KG1 (cell line): Measurements from ENCODE around the gene PLEKHG2.
"Not testable (repeated sequence)": the region's sequence is repeated elsewhere in the genome, so short reads cannot be mapped to it uniquely, and the experiment has no call there.

Source experiments
- DNase-seq: peaks from one replicate; lab custom pipeline; 2025; lab: John Stamatoyannopoulos, UW

The PLEKHG2 gene

GRCh38 chr19:39448271-39448670, 35.8 kb downstream of the PLEKHG2 start:
- DNase-seq, result no peak

DNA sequence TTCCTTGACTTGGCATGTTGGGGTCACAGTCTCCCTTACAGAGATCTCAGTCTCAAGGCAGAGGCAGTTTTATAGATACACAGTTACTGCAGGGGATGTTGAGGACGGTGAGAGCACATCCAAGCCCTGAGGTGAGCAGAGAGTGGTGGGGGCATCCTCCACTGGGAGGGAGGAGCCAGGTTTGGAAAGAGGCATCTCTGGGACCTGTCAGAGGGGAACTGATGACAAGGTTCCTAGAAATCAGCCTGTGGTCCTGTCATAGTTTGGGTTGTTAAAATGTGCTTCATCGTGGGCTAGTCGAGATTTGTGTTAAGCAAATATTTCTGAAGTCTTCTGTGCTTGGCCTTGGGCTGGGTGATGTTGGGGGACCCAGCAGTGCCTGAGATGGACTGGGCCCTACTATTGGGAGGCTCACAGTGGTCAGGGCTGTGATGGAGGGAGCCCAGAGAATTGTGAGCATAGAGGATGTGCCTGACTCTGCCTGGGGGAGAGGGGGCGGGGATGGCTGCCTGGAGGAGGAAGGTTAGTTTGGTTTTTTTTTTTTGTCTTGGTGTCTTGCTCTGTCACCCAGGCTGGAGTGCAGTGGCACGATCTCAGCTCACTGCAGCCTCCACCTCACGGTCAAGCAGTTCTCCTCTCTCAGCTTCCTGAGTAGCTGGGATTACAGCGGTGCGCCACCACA, 36.8 kb downstream of the PLEKHG2 start:
- DNase-seq, result no peak

GRCh38 chr19:39451257-39451656, 38.8 kb downstream of the PLEKHG2 start:
- not testable (repeated sequence) for DNase-seq

DNA sequence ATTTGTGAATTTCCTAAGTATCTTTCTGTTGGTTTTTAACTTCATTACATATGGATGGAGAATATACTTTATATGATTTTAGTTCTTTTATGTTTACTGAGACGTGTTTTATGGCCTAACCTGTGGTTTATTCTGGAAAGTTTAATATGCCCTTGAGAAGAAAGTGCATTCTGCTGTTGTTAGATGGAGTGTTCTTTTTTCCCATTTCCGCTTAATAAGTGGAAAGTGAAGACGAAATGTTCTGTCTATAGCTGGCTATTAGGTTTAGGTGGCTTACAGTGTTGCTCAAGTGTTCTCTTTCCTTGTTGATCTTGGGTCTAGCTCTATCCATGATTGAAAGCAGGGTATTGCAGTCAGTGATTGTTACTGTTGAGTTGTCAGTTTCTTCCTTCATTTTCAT, 50.9 kb downstream of the PLEKHG2 start:
- no peak for DNase-seq

GRCh38 chr19:39465956-39466747, 53.7 kb downstream of the PLEKHG2 start:
- no peak for DNase-seq

DNA sequence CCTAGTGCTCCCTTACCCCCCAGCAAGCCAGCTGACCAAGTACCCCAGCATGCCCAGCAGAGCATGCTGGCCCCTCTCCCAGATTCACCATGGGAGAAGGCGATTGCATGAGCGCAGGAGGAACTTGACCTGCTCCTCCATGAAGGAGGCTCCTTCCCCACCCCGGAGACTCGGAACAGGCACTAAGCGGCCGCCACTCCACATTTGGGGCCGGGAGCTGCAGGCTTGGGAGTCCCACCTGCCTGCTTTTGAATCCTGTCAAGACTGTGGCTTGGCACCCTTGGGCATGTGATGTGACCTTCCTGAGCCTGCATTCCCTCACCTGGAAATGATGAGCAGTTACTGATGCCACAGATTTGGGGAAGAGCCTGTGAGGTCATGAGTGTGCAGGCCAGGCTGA, 55.5 kb downstream of the PLEKHG2 start:
- DNase-seq, result no peak

GRCh38 chr19:39469036-39469435, 56.6 kb downstream of the PLEKHG2 start:
- no peak for DNase-seq

- DNase-seq, result no peak
Measured at GRCh38 chr19:39469567-39469966, 57.1 kb downstream of the PLEKHG2 start.

DNA sequence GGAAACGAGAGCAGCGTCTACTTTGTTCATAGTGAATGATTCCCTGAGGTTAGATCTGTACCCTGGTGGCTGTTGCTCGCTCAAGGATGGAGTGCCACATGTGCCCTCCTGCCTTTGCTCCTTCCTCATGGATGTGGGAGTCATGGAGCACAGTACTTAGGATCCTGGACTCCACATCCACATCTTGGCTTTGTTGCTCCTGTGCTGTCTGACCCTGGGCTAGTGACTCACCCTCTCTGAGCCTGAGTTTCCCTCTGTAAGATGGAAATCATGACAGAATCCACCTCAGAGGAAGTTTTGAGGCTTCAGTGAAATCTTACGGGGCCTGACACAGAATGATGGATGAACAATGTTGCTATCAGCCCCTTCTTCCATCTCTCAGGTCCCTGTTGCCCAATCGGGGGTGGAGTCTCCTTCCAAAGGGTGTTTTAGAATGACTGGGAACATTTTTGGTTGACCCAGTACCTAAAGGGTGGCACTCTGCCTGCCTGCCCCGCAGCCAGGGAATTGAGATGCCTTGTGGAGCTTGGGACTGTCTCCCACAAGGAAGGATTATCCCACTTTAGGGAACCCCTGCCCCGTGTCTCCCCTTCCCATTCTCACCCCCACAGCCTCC, 58.4 kb downstream of the PLEKHG2 start:
- no peak for DNase-seq

- DNase-seq, result no peak
Measured at GRCh38 chr19:39471756-39472536, 59.5 kb downstream of the PLEKHG2 start.

DNA sequence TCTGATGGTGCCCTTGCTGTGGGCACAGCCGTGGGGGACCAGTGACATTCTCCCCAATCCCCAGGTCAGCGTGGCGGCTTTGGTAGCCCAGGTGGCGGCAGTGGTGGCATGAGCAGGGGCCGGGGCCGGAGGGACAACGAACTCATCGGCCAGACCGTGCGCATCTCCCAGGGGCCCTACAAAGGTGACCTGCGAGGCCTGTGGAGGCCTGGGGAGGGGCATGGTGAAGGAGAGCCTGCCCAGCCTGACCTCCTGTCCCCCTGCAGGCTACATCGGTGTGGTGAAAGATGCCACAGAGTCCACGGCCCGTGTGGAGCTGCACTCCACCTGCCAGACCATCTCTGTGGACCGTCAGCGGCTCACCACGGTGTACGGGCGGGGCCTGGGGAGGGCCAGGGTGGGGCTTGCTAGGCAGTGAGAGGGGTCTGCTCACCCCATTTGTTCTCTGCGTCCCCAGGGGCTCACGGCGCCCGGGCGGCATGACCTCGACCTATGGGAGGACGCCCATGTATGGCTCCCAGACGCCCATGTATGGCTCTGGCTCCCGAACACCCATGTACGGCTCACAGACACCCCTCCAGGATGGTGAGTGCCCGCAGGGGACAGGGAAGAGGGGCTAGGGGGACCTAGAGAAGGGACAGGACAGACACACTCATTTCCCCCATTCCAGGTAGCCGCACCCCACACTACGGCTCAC, 60.4 kb downstream of the PLEKHG2 start:
- no peak for DNase-seq

DNA sequence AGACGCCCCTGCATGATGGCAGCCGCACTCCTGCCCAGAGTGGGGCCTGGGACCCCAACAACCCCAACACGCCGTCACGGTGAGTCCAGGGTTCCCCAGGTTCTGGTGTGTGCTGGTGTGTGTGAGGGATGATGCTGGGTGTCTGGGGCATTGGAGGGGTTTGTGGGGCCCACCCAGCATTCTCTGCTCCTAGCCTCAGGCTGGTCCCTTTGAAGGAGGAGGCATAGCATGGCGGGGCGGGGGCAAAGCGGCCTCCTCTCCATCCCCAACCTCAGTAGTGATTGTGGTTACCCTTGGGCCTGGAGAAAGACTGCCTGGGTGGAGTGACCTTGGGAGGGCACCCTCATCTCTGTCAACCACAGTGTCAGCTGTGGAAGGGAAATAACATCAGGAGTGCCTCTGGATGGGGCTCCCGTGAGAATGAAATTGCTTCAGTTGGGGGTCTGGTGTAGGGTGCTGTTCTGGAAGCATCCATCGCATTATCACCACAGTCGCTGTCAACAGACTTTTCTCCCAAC, 61.0 kb downstream of the PLEKHG2 start:
- DNase-seq, result no peak

DNA sequence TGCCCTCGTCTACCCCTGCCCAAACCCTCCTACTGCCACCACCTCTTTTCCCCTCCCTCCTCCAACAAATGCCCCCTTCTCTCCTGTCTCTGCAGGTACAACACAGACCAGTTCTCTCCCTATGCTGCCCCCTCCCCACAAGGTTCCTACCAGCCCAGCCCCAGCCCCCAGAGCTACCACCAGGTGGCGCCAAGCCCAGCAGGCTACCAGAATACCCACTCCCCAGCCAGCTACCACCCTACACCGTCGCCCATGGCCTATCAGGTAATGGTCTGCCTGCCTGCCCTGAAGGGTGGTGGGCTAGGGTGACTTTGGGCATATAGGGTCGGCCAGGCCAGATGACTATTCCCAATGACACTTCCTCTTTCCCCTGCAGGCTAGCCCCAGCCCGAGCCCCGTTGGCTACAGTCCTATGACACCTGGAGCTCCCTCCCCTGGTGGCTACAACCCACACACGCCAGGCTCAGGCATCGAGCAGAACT, 61.7 kb downstream of the PLEKHG2 start:
- DNase-seq, result no peak

DNA sequence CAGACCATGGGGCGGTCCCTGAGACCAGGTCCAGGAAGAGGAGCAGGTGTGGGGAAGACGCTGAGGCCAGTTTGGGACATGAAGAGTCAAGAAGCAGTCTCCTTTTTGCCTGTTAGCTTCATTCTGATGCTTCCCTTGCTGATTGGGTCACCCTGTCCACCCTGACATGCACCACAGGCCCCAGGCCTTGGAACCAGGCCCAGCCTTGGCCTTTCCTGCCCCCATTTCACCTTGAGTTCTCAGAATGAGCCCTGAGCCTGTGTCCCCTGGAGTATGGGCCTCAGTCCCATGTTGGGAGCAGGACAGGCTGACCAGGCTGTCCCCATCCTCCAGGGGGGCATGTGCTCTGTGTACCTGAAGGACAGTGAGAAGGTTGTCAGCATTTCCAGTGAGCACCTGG, 63.3 kb downstream of the PLEKHG2 start:
- no peak for DNase-seq
